IMR-90 (cell line): ENCODE data around the gene NPSR1. TPM values are rescaled to one million over a fixed set of nuclear protein-coding genes. Genes with fewer than 3 reads are reported as not detected.
"Not testable (repeated sequence)": the region's sequence is repeated elsewhere in the genome, so short reads cannot be mapped to it uniquely, and the experiment has no call there.

Source experiments
- ATAC-seq: fragments of 200-7000 bp; cut with Tn5 transposase; 2 replicates; pipeline ENCODE4 v1.9.1; 2020; ENCODE audit warnings: low read depth, mild to moderate bottlenecking, moderate library complexity
- BruUV-seq: library from RNA; stranded (reverse); fragments of 400-500 nt; replicated peaks from 2 replicates; lab custom pipeline; 2021; lab: Mats Ljungman, UMichigan
- CTCF ChIA-PET: fragments of 300-600 bp; formaldehyde crosslinking; extraction: SDS; loops from one replicate; lab custom pipeline; 2021; ENCODE audit warnings: antibody characterized with exemption; lab: Yijun Ruan, JAX
- POLR2A ChIA-PET: fragments of 300-600 bp; sonication (Branson Sonifier 250); formaldehyde crosslinking; loops from one replicate; lab custom pipeline; 2022; ENCODE audit warnings: antibody characterized with exemption; ENCODE audit not compliant: unreplicated experiment; lab: Charles Lee
- DNase-seq: peaks from one replicate; pipeline ENCODE4 v3.0.0; 2013
- H2AFZ ChIP-seq: replicated peaks from 2 replicates; pipeline ENCODE3; 2013; ENCODE audit warnings: low read length, mild to moderate bottlenecking; ENCODE audit not compliant: poor library complexity
- H2AK5ac ChIP-seq: 2 replicates; pipeline ENCODE4 v1.6.1; 2013; ENCODE audit warnings: low read depth, low read length, inconsistent platforms
- H2AK9ac ChIP-seq: replicated peaks from 2 replicates; pipeline ENCODE3; 2013; ENCODE audit warnings: mild to moderate bottlenecking, low read depth, low read length, moderate library complexity; ENCODE audit not compliant: poor library complexity
- H2BK120ac ChIP-seq: 2 replicates; pipeline ENCODE4 v1.6.1; 2013; ENCODE audit warnings: low read depth, low read length, inconsistent platforms
- H2BK15ac ChIP-seq: 3 replicates; pipeline ENCODE4 v1.6.1; 2013; ENCODE audit warnings: low read depth, low read length, inconsistent platforms
- H2BK20ac ChIP-seq: 2 replicates; pipeline ENCODE4 v1.6.1; 2013; ENCODE audit warnings: low read depth, mild to moderate bottlenecking, inconsistent platforms, low read length, moderate library complexity
- H2BK5ac ChIP-seq: 2 replicates; pipeline ENCODE4 v1.6.1; 2013; ENCODE audit warnings: mild to moderate bottlenecking, low read depth, low read length, inconsistent platforms; ENCODE audit not compliant: poor library complexity, severe bottlenecking
- H3K14ac ChIP-seq: replicated peaks from 2 replicates; pipeline ENCODE4 v1.6.1; 2013; ENCODE audit warnings: low read depth, low read length, inconsistent platforms
- H3K18ac ChIP-seq: 2 replicates; pipeline ENCODE4 v1.6.1; 2013; ENCODE audit warnings: low read depth, low read length, control low read depth
- H3K23ac ChIP-seq: 2 replicates; pipeline ENCODE4 v1.6.1; 2013; ENCODE audit warnings: low read depth, low read length, inconsistent platforms
- H3K27ac ChIP-seq: 2 replicates; pipeline ENCODE4 v1.5.1; 2013; ENCODE audit warnings: mild to moderate bottlenecking, control low read depth, low read length; ENCODE audit not compliant: insufficient read depth
- H3K27me3 ChIP-seq: 2 replicates; pipeline ENCODE4 v1.6.1; 2013; ENCODE audit warnings: low read length; ENCODE audit not compliant: control insufficient read depth, insufficient read depth
- H3K36me3 ChIP-seq: 2 replicates; pipeline ENCODE4 v1.6.1; 2013; ENCODE audit warnings: low read length, mixed read lengths; ENCODE audit not compliant: control insufficient read depth, insufficient read depth
- H3K4ac ChIP-seq: 2 replicates; pipeline ENCODE4 v1.6.1; 2013; ENCODE audit warnings: low read depth, low read length, inconsistent platforms
- H3K4me1 ChIP-seq: 2 replicates; pipeline ENCODE4 v1.6.1; 2013; ENCODE audit warnings: low read length, mixed read lengths; ENCODE audit not compliant: control insufficient read depth, insufficient read depth
- H3K4me2 ChIP-seq: 2 replicates; pipeline ENCODE4 v1.6.1; 2013; ENCODE audit warnings: low read depth, mild to moderate bottlenecking, control low read depth, low read length, moderate library complexity
- H3K4me3 ChIP-seq: 2 replicates; pipeline ENCODE4 v1.5.1; 2013; ENCODE audit warnings: low read depth, mild to moderate bottlenecking, control low read depth, low read length, moderate library complexity; ENCODE audit not compliant: insufficient read depth
- H3K56ac ChIP-seq: 2 replicates; pipeline ENCODE4 v1.6.1; 2013; ENCODE audit warnings: low read length, inconsistent platforms; ENCODE audit not compliant: insufficient read depth; ENCODE audit errors: extremely low read depth
- H3K79me1 ChIP-seq, 2 experiments: 2 replicates each; pipeline ENCODE4 v1.6.1; 2013; ENCODE audit warnings: low read length in 2 of 2, inconsistent platforms in 1 of 2, low read depth in 1 of 2
- H3K9ac ChIP-seq: 2 replicates; pipeline ENCODE4 v1.6.1; 2013; ENCODE audit warnings: low read depth, low read length, control low read depth
- H3K9me1 ChIP-seq: 2 replicates; pipeline ENCODE4 v1.6.1; 2013; ENCODE audit warnings: low read length, inconsistent platforms; ENCODE audit not compliant: insufficient read depth
- H3K9me3 ChIP-seq: 2 replicates; pipeline ENCODE4 v1.6.1; 2013; ENCODE audit warnings: low read length; ENCODE audit not compliant: control insufficient read depth, insufficient read depth
- H4K20me1 ChIP-seq: 2 replicates; pipeline ENCODE4 v1.6.1; 2013; ENCODE audit warnings: low read length, inconsistent platforms; ENCODE audit not compliant: insufficient read depth
- H4K5ac ChIP-seq: 2 replicates; pipeline ENCODE4 v1.6.1; 2013; ENCODE audit warnings: mild to moderate bottlenecking, low read depth, low read length, control low read depth
- H4K8ac ChIP-seq, 2 experiments: 2 replicates each; pipeline ENCODE4 v1.6.1; 2013; ENCODE audit warnings: low read depth in 2 of 2, low read length in 2 of 2, control low read depth in 1 of 2, inconsistent platforms in 1 of 2
- H4K91ac ChIP-seq: 2 replicates; pipeline ENCODE4 v1.6.1; 2013; ENCODE audit warnings: low read depth, low read length, inconsistent platforms; ENCODE audit not compliant: insufficient read depth
- WGBS, 2 experiments: methylation state at CpG; one replicate each; pipeline versions ENCODE4 v1.1.5 to v1.1.7; 2013; ENCODE audit warnings: missing lambda C conversion rate in 2 of 2; ENCODE audit not compliant: insufficient read length in 1 of 2; ENCODE audit errors: extremely low coverage in 2 of 2; 5-methylcytosine and 5-hydroxymethylcytosine counted together
- dilution Hi-C: fragments of 300-500 bp; cut with HindIII; formaldehyde crosslinking; loops from one replicate; pipeline ENCODE4 v1.14.3; 2018; ENCODE audit warnings: low sequenced_read_pairs; ENCODE audit not compliant: unreplicated experiment
- in situ Hi-C: fragments of 300-500 bp; cut with MboI; formaldehyde crosslinking; loops from 3 replicates; pipeline ENCODE4 v1.14.3; 2019; ENCODE audit warnings: low sequenced_read_pairs, inconsistent platforms, mixed read lengths
- intact Hi-C: fragments of 100-400 bp; cut with micrococcal nuclease; formaldehyde crosslinking; loops from 2 replicates; pipeline ENCODE4 v1.10.0; 2022
- polyA plus RNA-seq, 3 experiments: library from polyadenylated mRNA; depleted of rRNA; stranded (reverse); fragments of >200 nt; gene quantifications; 2 replicates each; pipeline ENCODE4 v1.2.3, GENCODE V29; 2012; ENCODE audit warnings: low replicate concordance in 1 of 3
- total RNA-seq: library from RNA; depleted of rRNA; stranded (reverse); fragments of >200 nt; gene quantifications from 2 replicates; pipeline ENCODE4 v1.2.3, GENCODE V29; 2012

NPSR1 gene
- total and polyA plus RNA-seq, 2 of the 4 experiments (the other 2 are of a cell fraction), result not detected

DNA sequence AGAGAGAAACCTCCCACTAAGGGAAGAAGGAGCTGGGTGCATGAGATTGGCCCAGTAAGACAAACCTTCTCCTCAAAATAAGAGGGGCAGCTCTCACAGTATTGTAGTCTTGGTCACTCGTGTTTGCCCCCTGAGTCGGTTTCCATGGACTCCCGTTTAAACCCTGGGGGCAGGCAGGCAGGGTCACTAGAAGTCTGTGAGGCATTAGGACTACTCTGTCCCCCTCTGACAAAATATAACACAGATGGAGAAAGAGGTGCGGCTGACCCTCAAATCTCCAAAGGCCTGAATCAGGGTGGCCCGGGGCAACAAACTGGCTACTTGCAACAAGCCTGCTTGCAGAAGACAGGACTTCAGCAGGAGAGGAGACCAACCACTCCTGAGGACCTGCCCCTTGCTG is 210.6 kb downstream of the NPSR1 start:
- H3K9me1 ChIP-seq, H3K36me3 ChIP-seq, H2BK120ac ChIP-seq, H2AFZ ChIP-seq, H3K9me3 ChIP-seq, H3K56ac ChIP-seq, H2BK15ac ChIP-seq, H2AK9ac ChIP-seq, H3K23ac ChIP-seq, DNase-seq, H2BK20ac ChIP-seq, H3K27me3 ChIP-seq, BruUV-seq, H3K4ac ChIP-seq, H2AK5ac ChIP-seq, H3K9ac ChIP-seq, H3K4me3 ChIP-seq, H3K4me2 ChIP-seq, POLR2A ChIA-PET, in situ Hi-C loops, H4K8ac ChIP-seq, H3K27ac ChIP-seq, intact Hi-C loops, dilution Hi-C loops, H4K20me1 ChIP-seq, H2BK5ac ChIP-seq, H4K91ac ChIP-seq, ATAC-seq, H3K14ac ChIP-seq, H3K18ac ChIP-seq, H3K4me1 ChIP-seq, CTCF ChIA-PET, H3K79me1 ChIP-seq, H4K5ac ChIP-seq: not testable (repeated sequence)
- no CpG with 5 or more reads among the region's 5 CpGs for WGBS, 2 experiments
